Adipocyte (in vitro differentiated cells): ENCODE measurements around the gene DENND4C.
"Not testable (repeated sequence)": the region's sequence is repeated elsewhere in the genome, so short reads cannot be mapped to it uniquely, and the experiment has no call there.

Source experiments
- DNase-seq: peaks from one replicate; pipeline ENCODE4 v3.0.0-alpha.2; 2015; ENCODE audit warnings: low read depth
- H3K27me3 ChIP-seq: replicated peaks from 2 replicates; pipeline ENCODE4 v1.7.0; 2013; ENCODE audit warnings: mild to moderate bottlenecking, low read length, moderate library complexity; ENCODE audit not compliant: control insufficient read depth, insufficient read depth
- H3K36me3 ChIP-seq: 2 replicates; pipeline ENCODE4 v1.7.0; 2013; ENCODE audit warnings: low read length, mild to moderate bottlenecking, moderate library complexity; ENCODE audit not compliant: control insufficient read depth, insufficient read depth, severe bottlenecking
- H3K4me1 ChIP-seq: 2 replicates; pipeline ENCODE4 v1.7.0; 2013; ENCODE audit warnings: mild to moderate bottlenecking, low read length, moderate library complexity; ENCODE audit not compliant: control insufficient read depth, insufficient read depth
- H3K4me3 ChIP-seq: 2 replicates; pipeline ENCODE4 v1.7.0; 2013; ENCODE audit warnings: mild to moderate bottlenecking, low read length, moderate library complexity
- H3K9ac ChIP-seq: 2 replicates; pipeline ENCODE4 v1.7.0; 2013; ENCODE audit warnings: mild to moderate bottlenecking, low read length, moderate library complexity
- H3K9me3 ChIP-seq: 2 replicates; pipeline ENCODE4 v1.7.0; 2013; ENCODE audit warnings: mild to moderate bottlenecking, low read length, moderate library complexity; ENCODE audit not compliant: control insufficient read depth

The DENND4C gene

GRCh38 chr9:19250346-19250745 is 19.9 kb downstream of the DENND4C start:
- not testable (repeated sequence) for H3K36me3 ChIP-seq, H3K4me3 ChIP-seq, DNase-seq, H3K27me3 ChIP-seq, H3K9ac ChIP-seq, H3K9me3 ChIP-seq
- H3K4me1 ChIP-seq = peaks cover 11% of the 10 kb centered on the region

GRCh38 chr9:19251203-19251602 is 20.7 kb downstream of the DENND4C start:
- not testable (repeated sequence) for H3K4me3 ChIP-seq, H3K9me3 ChIP-seq, H3K9ac ChIP-seq, DNase-seq, H3K27me3 ChIP-seq, H3K36me3 ChIP-seq
- peaks cover 11% of the 10 kb centered on the region for H3K4me1 ChIP-seq

- DNase-seq, H3K9ac ChIP-seq, H3K27me3 ChIP-seq, H3K4me3 ChIP-seq, H3K9me3 ChIP-seq, H3K36me3 ChIP-seq: not testable (repeated sequence)
- peaks cover 11% of the 10 kb centered on the region for H3K4me1 ChIP-seq
Observed at GRCh38 chr9:19251622-19252021, 21.1 kb downstream of the DENND4C start.

GRCh38 chr9:19252174-19252884 is 21.8 kb downstream of the DENND4C start:
- H3K9me3 ChIP-seq = no peaks in the 10 kb centered on the region
- DNase-seq = no peak

GRCh38 chr9:19252885-19253219 is 22.4 kb downstream of the DENND4C start:
- Histone ChIP-seq H3K9ac (no peak overlapping the region), H3K27me3 (no peaks in the 10 kb centered on the region), H3K36me3 (no peaks in the 10 kb centered on the region), H3K4me3 (no peak overlapping the region), H3K9me3 (no peaks in the 10 kb centered on the region), H3K4me1 (peaks cover 11% of the 10 kb centered on the region)
- no peak for DNase-seq

More at GRCh38 chr9:19252174-19252884, 21.8 kb downstream of the DENND4C start:
- Histone ChIP-seq H3K9ac (no peak overlapping the region), H3K36me3 (no peaks in the 10 kb centered on the region), H3K4me3 (no peak overlapping the region), H3K27me3 (no peaks in the 10 kb centered on the region), H3K4me1 (peaks cover 11% of the 10 kb centered on the region)

GRCh38 chr9:19255112-19255511 is 24.6 kb downstream of the DENND4C start:
- H3K9me3 ChIP-seq = no peaks in the 10 kb centered on the region
- no peak overlapping the region for H3K4me3 ChIP-seq
- no peak overlapping the region for H3K9ac ChIP-seq
- DNase-seq = no peak
- H3K36me3 ChIP-seq = no peaks in the 10 kb centered on the region
- peaks cover 11% of the 10 kb centered on the region for H3K4me1 ChIP-seq
- no peaks in the 10 kb centered on the region for H3K27me3 ChIP-seq

GRCh38 chr9:19255821-19256220 is 25.3 kb downstream of the DENND4C start:
- no peak overlapping the region for H3K4me3 ChIP-seq
- DNase-seq = peak; percentile 26
- no peak overlapping the region for H3K9ac ChIP-seq
- no peaks in the 10 kb centered on the region for H3K27me3 ChIP-seq
- H3K4me1 ChIP-seq = peaks cover 11% of the 10 kb centered on the region
- no peaks in the 10 kb centered on the region for H3K36me3 ChIP-seq
- no peaks in the 10 kb centered on the region for H3K9me3 ChIP-seq

- not testable (repeated sequence) for H3K36me3 ChIP-seq, DNase-seq, H3K4me3 ChIP-seq, H3K9me3 ChIP-seq, H3K27me3 ChIP-seq, H3K4me1 ChIP-seq, H3K9ac ChIP-seq
Observed at GRCh38 chr9:19259665-19260255, 29.3 kb downstream of the DENND4C start.

GRCh38 chr9:19265602-19266001 is 35.1 kb downstream of the DENND4C start:
- H3K9me3 ChIP-seq, H3K27me3 ChIP-seq, H3K4me3 ChIP-seq, H3K36me3 ChIP-seq, H3K4me1 ChIP-seq, DNase-seq, H3K9ac ChIP-seq: not testable (repeated sequence)

GRCh38 chr9:19266778-19267384 is 36.4 kb downstream of the DENND4C start:
- not testable (repeated sequence) for H3K36me3 ChIP-seq, H3K4me1 ChIP-seq, H3K27me3 ChIP-seq, DNase-seq, H3K4me3 ChIP-seq, H3K9me3 ChIP-seq, H3K9ac ChIP-seq

GRCh38 chr9:19269582-19269981 is 39.1 kb downstream of the DENND4C start:
- H3K9ac ChIP-seq = no peak overlapping the region

More at GRCh38 chr9:19269582-19269981, 39.1 kb downstream of the DENND4C start:
- DNase-seq = no peak
- Histone ChIP-seq H3K36me3 (no peaks in the 10 kb centered on the region), H3K27me3 (no peaks in the 10 kb centered on the region), H3K9me3 (no peaks in the 10 kb centered on the region), H3K4me1 (peaks cover 3% of the 10 kb centered on the region), H3K4me3 (no peak overlapping the region)
